H1 (cell line): Measurements from ENCODE around the gene LPAR3. TPM values are rescaled to one million over a fixed set of nuclear protein-coding genes. Genes with fewer than 3 reads are reported as not detected.

Source experiments
- CTCF ChIA-PET: fragments of 300-600 bp; sonication (Branson Sonifier 250); formaldehyde crosslinking; loops from one replicate; lab custom pipeline; 2021; ENCODE audit not compliant: partially characterized antibody; lab: Charles Lee
- POLR2A ChIA-PET: fragments of 300-600 bp; sonication (Branson Sonifier 250); formaldehyde crosslinking; loops from one replicate; lab custom pipeline; 2021; ENCODE audit warnings: inconsistent platforms; ENCODE audit not compliant: partially characterized antibody; lab: Charles Lee
- DNase-seq, 2 experiments: peaks; one replicate each; pipeline versions ENCODE4 v3.0.0 to v3.0.0-alpha.2; 2010 to 2022; ENCODE audit warnings: low spot score in 2 of 2, low read depth in 1 of 2, mixed read lengths in 1 of 2
- FAIRE-seq: peaks from 2 replicates; lab custom pipeline; 2011; peaks lifted over from hg19 to GRCh38; lab: Jason Lieb, UNC
- H2AFZ ChIP-seq: 2 replicates; pipeline ENCODE4 v1.8.1; 2012; ENCODE audit warnings: low read length, inconsistent platforms
- H2AK5ac ChIP-seq: 2 replicates; pipeline ENCODE4 v1.6.1; 2013; ENCODE audit warnings: low read depth, low read length
- H2BK120ac ChIP-seq: replicated peaks from 2 replicates; pipeline ENCODE3; 2013; ENCODE audit warnings: low read depth, low read length, inconsistent platforms
- H2BK12ac ChIP-seq: 2 replicates; pipeline ENCODE4 v1.6.1; 2013; ENCODE audit warnings: low read depth, low read length
- H2BK15ac ChIP-seq: 2 replicates; pipeline ENCODE4 v1.6.1; 2013; ENCODE audit warnings: low read length
- H2BK20ac ChIP-seq: 2 replicates; pipeline ENCODE4 v1.6.1; 2013; ENCODE audit warnings: low read length
- H2BK5ac ChIP-seq: 2 replicates; pipeline ENCODE4 v1.6.1; 2013; ENCODE audit warnings: low read depth, low read length
- H3K14ac ChIP-seq: 2 replicates; pipeline ENCODE4 v1.6.1; 2013; ENCODE audit warnings: inconsistent platforms; ENCODE audit not compliant: insufficient read length
- H3K18ac ChIP-seq: 2 replicates; pipeline ENCODE4 v1.6.1; 2013; ENCODE audit warnings: low read length; ENCODE audit errors: extremely low read depth
- H3K23ac ChIP-seq: 2 replicates; pipeline ENCODE4 v1.6.1; 2013; ENCODE audit warnings: inconsistent platforms; ENCODE audit not compliant: insufficient read length
- H3K23me2 ChIP-seq: 2 replicates; pipeline ENCODE4 v1.6.1; 2013; ENCODE audit warnings: low read depth, low read length
- H3K27ac ChIP-seq: 2 replicates; pipeline ENCODE4 v1.6.1; 2011; ENCODE audit warnings: low read depth, low read length, inconsistent platforms
- H3K27me3 ChIP-seq, 4 experiments: replicated peaks in 1 of 4; 1 replicate in 1 of 4; 2 replicates in 3 of 4; pipeline versions ENCODE4 v1.6.1 to v1.8.1; 2011 to 2013; ENCODE audit warnings: low read length in 3 of 4, mild to moderate bottlenecking in 3 of 4, inconsistent platforms in 2 of 4, mixed read lengths in 2 of 4, moderate library complexity in 1 of 4; ENCODE audit not compliant: control insufficient read depth in 3 of 4, insufficient read depth in 3 of 4; ENCODE audit errors: extremely low read depth in 1 of 4
- H3K36me3 ChIP-seq, 4 experiments: 2 replicates each; pipeline versions ENCODE4 v1.6.1 to v1.8.1; 2011 to 2013; ENCODE audit warnings: mild to moderate bottlenecking in 4 of 4, low read length in 3 of 4, moderate library complexity in 2 of 4, control low read depth in 1 of 4, inconsistent platforms in 1 of 4; ENCODE audit not compliant: insufficient read depth in 4 of 4, control insufficient read depth in 2 of 4
- H3K4ac ChIP-seq: replicated peaks from 2 replicates; pipeline ENCODE3; 2013; ENCODE audit warnings: low read length, low read depth, mixed read lengths, inconsistent platforms; ENCODE audit not compliant: insufficient read length
- H3K4me1 ChIP-seq, 4 experiments: replicated peaks in 1 of 4; 1 replicate in 1 of 4; 2 replicates in 3 of 4; pipeline versions ENCODE4 v1.6.1 to v1.8.1; 2011 to 2013; ENCODE audit warnings: low read length in 3 of 4, inconsistent platforms in 2 of 4, mixed read lengths in 1 of 4; ENCODE audit not compliant: insufficient read depth in 4 of 4, control insufficient read depth in 3 of 4
- H3K4me2 ChIP-seq, 2 experiments: 2 replicates each; pipeline versions ENCODE4 v1.6.1 to v1.8.1; 2011 to 2013; ENCODE audit warnings: low read depth in 2 of 2, low read length in 2 of 2, control low read depth in 1 of 2, inconsistent platforms in 1 of 2, mild to moderate bottlenecking in 1 of 2; ENCODE audit not compliant: insufficient read depth in 1 of 2
- H3K4me3 ChIP-seq, 4 experiments: fragments of 200-600, 300-600 bp in 1 of 4; sonication (generic), shearing (Covaris generic), sonication (Bioruptor Twin) in 1 of 4; 2 replicates each; pipeline versions ENCODE4 v1.5.1 to v1.8.1; 2011 to 2016; ENCODE audit warnings: low read length in 4 of 4, low read depth in 3 of 4, control low read depth in 2 of 4, inconsistent platforms in 2 of 4, mild to moderate bottlenecking in 2 of 4, mixed read lengths in 1 of 4, moderate library complexity in 1 of 4; ENCODE audit not compliant: insufficient read depth in 2 of 4; ENCODE audit errors: extremely low read depth in 1 of 4
- H3K56ac ChIP-seq: replicated peaks from 2 replicates; pipeline ENCODE3; 2013; ENCODE audit warnings: low read depth, mild to moderate bottlenecking, mixed read lengths, low read length, inconsistent platforms; ENCODE audit not compliant: insufficient read length
- H3K79me1 ChIP-seq: 2 replicates; pipeline ENCODE4 v1.6.1; 2013; ENCODE audit warnings: low read depth, low read length, control low read depth
- H3K79me2 ChIP-seq, 2 experiments: 2 replicates each; pipeline versions ENCODE4 v1.6.1 to v1.8.1; 2012 to 2013; ENCODE audit warnings: low read length in 2 of 2, mild to moderate bottlenecking in 2 of 2, inconsistent platforms in 1 of 2; ENCODE audit not compliant: insufficient read depth in 2 of 2, control insufficient read depth in 1 of 2
- H3K9ac ChIP-seq, 4 experiments: replicated peaks in 1 of 4; 1 replicate in 1 of 4; 2 replicates in 3 of 4; pipeline versions ENCODE4 v1.6.1 to v1.8.1; 2011 to 2013; ENCODE audit warnings: low read depth in 3 of 4, low read length in 3 of 4, control low read depth in 2 of 4, mild to moderate bottlenecking in 2 of 4, moderate library complexity in 2 of 4, inconsistent platforms in 1 of 4; ENCODE audit errors: extremely low read depth in 1 of 4
- H3K9me3 ChIP-seq, 2 experiments: 2 replicates each; pipeline versions ENCODE4 v1.6.1 to v1.8.1; 2012 to 2013; ENCODE audit warnings: mild to moderate bottlenecking in 2 of 2, moderate library complexity in 2 of 2, control low read depth in 1 of 2, inconsistent platforms in 1 of 2, low read depth in 1 of 2, low read length in 1 of 2, mixed read lengths in 1 of 2; ENCODE audit not compliant: insufficient read depth in 2 of 2
- H4K20me1 ChIP-seq, 2 experiments: replicated peaks in 1 of 2; 2 replicates each; pipeline versions ENCODE3 to v1.8.1; 2011 to 2013; ENCODE audit warnings: inconsistent platforms in 2 of 2, low read length in 2 of 2, mild to moderate bottlenecking in 1 of 2; ENCODE audit not compliant: insufficient read depth in 2 of 2, control insufficient read depth in 1 of 2
- H4K5ac ChIP-seq: 2 replicates; pipeline ENCODE4 v1.6.1; 2013; ENCODE audit warnings: low read length, low read depth, mixed read lengths, inconsistent platforms; ENCODE audit not compliant: insufficient read length
- H4K8ac ChIP-seq: 2 replicates; pipeline ENCODE4 v1.8.0; 2013; ENCODE audit warnings: mild to moderate bottlenecking, moderate library complexity, low read length, inconsistent platforms; ENCODE audit not compliant: insufficient read depth; ENCODE audit errors: extremely low read depth
- H4K91ac ChIP-seq: replicated peaks from 2 replicates; pipeline ENCODE3; 2013; ENCODE audit warnings: low read length, mixed read lengths, inconsistent platforms; ENCODE audit not compliant: insufficient read length
- ASH2L ChIP-seq: fragments of 200-600, 300-600 bp; sonication (generic); IDR thresholded peaks from one replicate; pipeline ENCODE4 v1.7.1; 2017; ENCODE audit warnings: low read length
- BACH1 ChIP-seq: IDR thresholded peaks from 2 replicates; pipeline ENCODE4 v1.6.1; 2012; ENCODE audit warnings: low read length, improper control_type of control experiment
- CREB1 ChIP-seq: IDR thresholded peaks from 2 replicates; pipeline ENCODE4 v1.6.1; 2012; ENCODE audit warnings: inconsistent platforms
- EGR1 ChIP-seq: IDR thresholded peaks from 2 replicates; pipeline ENCODE4 v1.6.1; 2011; ENCODE audit warnings: low read depth, low read length, borderline replicate concordance
- HDAC2 ChIP-seq, 2 experiments: fragments of 300-600 bp in 1 of 2; sonication (generic) in 1 of 2; IDR thresholded peaks; 2 replicates each; pipeline ENCODE4 v1.6.1; 2011 to 2012; ENCODE audit warnings: low read depth in 2 of 2, low read length in 2 of 2, mild to moderate bottlenecking in 2 of 2, moderate library complexity in 2 of 2, borderline replicate concordance in 1 of 2, inconsistent platforms in 1 of 2
- HDAC6 ChIP-seq: IDR thresholded peaks from one replicate; pipeline ENCODE4 v1.7.1; 2012; ENCODE audit warnings: low read depth, mild to moderate bottlenecking, inconsistent platforms, low read length, moderate library complexity
- JUN ChIP-seq: IDR thresholded peaks from 2 replicates; pipeline ENCODE4 v1.6.1; 2011; ENCODE audit warnings: low read depth, mild to moderate bottlenecking, improper control_type of control experiment, low read length
- JUND ChIP-seq: IDR thresholded peaks from 2 replicates; pipeline ENCODE4 v1.6.1; 2011; ENCODE audit warnings: mild to moderate bottlenecking, improper control_type of control experiment, low read length
- MAFK ChIP-seq: IDR thresholded peaks from 2 replicates; pipeline ENCODE4 v1.6.1; 2012; ENCODE audit warnings: low read depth, mild to moderate bottlenecking, improper control_type of control experiment, low read length
- NRF1 ChIP-seq: IDR thresholded peaks from 2 replicates; pipeline ENCODE4 v1.6.1; 2011; ENCODE audit warnings: mild to moderate bottlenecking, low read depth, low read length, improper control_type of control experiment
- POU5F1 ChIP-seq: IDR thresholded peaks from 2 replicates; pipeline ENCODE4 v1.6.1; 2011; ENCODE audit warnings: low read depth, mild to moderate bottlenecking, low read length, moderate library complexity
- SRF ChIP-seq: IDR thresholded peaks from 2 replicates; pipeline ENCODE4 v1.6.1; 2011; ENCODE audit warnings: mild to moderate bottlenecking, low read depth, low read length, moderate library complexity
- TAF1 ChIP-seq: IDR thresholded peaks from 2 replicates; pipeline ENCODE4 v1.6.1; 2011; ENCODE audit warnings: mild to moderate bottlenecking, low read depth, low read length
- polyA plus RNA-seq, 7 experiments: library from polyadenylated mRNA; depleted of rRNA in 3 of 7; stranded (reverse) in 5 of 7; unstranded in 2 of 7; fragments of >200 nt in 5 of 7; fragments of 200-250 nt in 2 of 7; gene quantifications; 1 replicate in 5 of 7; 2 replicates in 1 of 7; 4 replicates in 1 of 7; pipeline versions ENCODE4 v1.2.1 to v1.2.3, GENCODE V29; 2011 to 2013; ENCODE audit warnings: missing spikeins in 2 of 7, mixed read lengths in 2 of 7
- total RNA-seq: library from RNA; stranded (reverse); fragmentation: NEBNext Ultra II Directional; extraction: Animal tissue kit (Norgen Biotek cat#: 25700); gene quantifications from 2 replicates; pipeline ENCODE4 v1.2.1, GENCODE V29; 2021

LPAR3 gene
- total and polyA plus RNA-seq, 2 of the 8 experiments (the other 6 are each of a cell fraction or from before 2014, with no cell fraction given), result 17.1 to 25.4 TPM

- peaks cover 0 to 6% (median 2%) of the 10 kb centered on the region in 4 experiments; a peak in 3 of 8 replicates for H3K36me3 ChIP-seq
- H2AFZ ChIP-seq, result no peak overlapping the region
- no peaks in the 10 kb centered on the region for H3K9me3 ChIP-seq
- no peak overlapping the region for H2BK5ac ChIP-seq
- peaks cover 0 to 4% (median 2%) of the 10 kb centered on the region in 4 experiments; a peak in 2 of 7 replicates for H3K4me1 ChIP-seq
- no peak overlapping the region for H4K91ac ChIP-seq
- H2BK120ac ChIP-seq, result no peak overlapping the region
- H4K8ac ChIP-seq, result no peak overlapping the region
- H3K4me2 ChIP-seq, result no peak overlapping the region
- H3K14ac ChIP-seq, result no peak overlapping the region
- H2BK20ac ChIP-seq, result no peak overlapping the region
- H3K4me3 ChIP-seq, result no peak overlapping the region
- DNase-seq (no peak), FAIRE-seq (no peak)
- no peak overlapping the region for H2AK5ac ChIP-seq
- no peak overlapping the region for H3K23ac ChIP-seq
- H2BK15ac ChIP-seq, result no peak overlapping the region
- no peak overlapping the region for H3K56ac ChIP-seq
- no peak overlapping the region for H3K9ac ChIP-seq
- H3K23me2 ChIP-seq, result peaks cover 7% of the 10 kb centered on the region; the same call in 1 of the 2 replicates
- CTCF ChIA-PET, result interaction anchor here (0.8 kb wide), 1 partner anchor 56 kb away, joined by 3 read pairs; no protein-coding TSS in a partner anchor
- no peak overlapping the region for H4K5ac ChIP-seq
- H4K20me1 ChIP-seq, result peaks cover 0 to 6% of the 10 kb centered on the region in 2 experiments
- TF ChIP-seq EGR1 (no peak), NRF1 (no peak), JUND (no peak), SRF (no peak), MAFK (no peak), CREB1 (no peak), JUN (no peak), POU5F1 (no peak), HDAC6 (no peak), ASH2L (no peak), TAF1 (no peak), BACH1 (no peak), HDAC2 (IDR thresholded peaks at IDR 0.05; ENCODE audit: borderline replicate concordance in 1 of 2, low read depth in 2 of 2, low read length in 2 of 2) (no peak)
- TF ChIP-seq, all 59 proteins: peak for 0
- POLR2A ChIA-PET, result no interaction called here
- Histone ChIP-seq H2BK12ac (no peak overlapping the region), H3K18ac (no peak overlapping the region), H3K27me3 (peaks cover 0 to 9% (median 3%) of the 10 kb centered on the region in 4 experiments; a peak in 5 of 7 replicates), H3K79me2 (peaks cover 0 to 35% of the 10 kb centered on the region in 2 experiments; a peak in 3 of 4 replicates), H3K4ac (no peak overlapping the region), H3K79me1 (0 out of 2 replicates have a peak, but pooled peaks cover 2% of the 10 kb centered on the region), H3K27ac (no peak overlapping the region)
Observed at GRCh38 chr1:84888753-84889152, 4.3 kb downstream of the LPAR3 start.
